WTC11 (cell line): Measurements from ENCODE around the gene RPH3AL. TPM values are rescaled to one million over a fixed set of nuclear protein-coding genes. Genes with fewer than 3 reads are reported as not detected.

Experiments
- ATAC-seq: fragments of 200-7000 bp; cut with Tn5 transposase; 2 replicates; pipeline ENCODE4 v1.10.0; 2021; ENCODE audit warnings: mild to moderate bottlenecking, moderate library complexity
- CTCF ChIA-PET: fragments of 300-600 bp; sonication (Branson Sonifier 250); formaldehyde crosslinking; loops from one replicate; lab custom pipeline; 2021; ENCODE audit warnings: antibody characterized with exemption; lab: Charles Lee
- POLR2A ChIA-PET: fragments of 350-600 bp; sonication (Branson Sonifier 250); formaldehyde crosslinking; loops from one replicate; lab custom pipeline; 2021; ENCODE audit warnings: antibody characterized with exemption; lab: Charles Lee
- DNase-seq: peaks from one replicate; pipeline ENCODE4 v3.0.0; 2021; ENCODE audit warnings: low spot score
- H3K27ac Mint-ChIP-seq: 2 replicates; pipeline ENCODE4 v1.8.0; 2021; ENCODE audit warnings: mixed read lengths
- H3K27me3 Mint-ChIP-seq: 2 replicates; pipeline ENCODE4 v1.8.0; 2021; ENCODE audit warnings: low read depth, mild to moderate bottlenecking, moderate library complexity, mixed read lengths
- H3K36me3 Mint-ChIP-seq: 2 replicates; pipeline ENCODE4 v1.8.0; 2021; ENCODE audit warnings: mixed read lengths
- H3K4me1 Mint-ChIP-seq: 2 replicates; pipeline ENCODE4 v1.8.0; 2022; ENCODE audit warnings: mixed read lengths
- H3K4me3 Mint-ChIP-seq: 2 replicates; pipeline ENCODE4 v1.8.0; 2021; ENCODE audit warnings: mild to moderate bottlenecking, moderate library complexity, mixed read lengths
- H3K9me3 Mint-ChIP-seq: 2 replicates; pipeline ENCODE4 v1.8.0; 2021; ENCODE audit warnings: mixed read lengths
- ATF6 ChIP-seq: sonication (generic); formaldehyde crosslinking; IDR thresholded peaks from 2 replicates; pipeline ENCODE4 v1.8.1; 2023; ENCODE audit warnings: mild to moderate bottlenecking, missing genetic modification reagents
- E2F5 ChIP-seq: sonication (generic); formaldehyde crosslinking; IDR thresholded peaks from 2 replicates; pipeline ENCODE4 v1.8.1; 2022; ENCODE audit warnings: mild to moderate bottlenecking, moderate library complexity, missing genetic modification reagents
- SMAD3 ChIP-seq: sonication (generic); formaldehyde crosslinking; IDR thresholded peaks from 2 replicates; pipeline ENCODE4 v1.8.0; 2022; ENCODE audit warnings: missing genetic modification reagents, mild to moderate bottlenecking, borderline replicate concordance
- TEAD4 ChIP-seq: sonication (generic); formaldehyde crosslinking; IDR thresholded peaks from 2 replicates; pipeline ENCODE4 v1.8.0; 2022; ENCODE audit warnings: mild to moderate bottlenecking, missing genetic modification reagents
- ZBTB43 ChIP-seq: sonication (generic); formaldehyde crosslinking; IDR thresholded peaks from 2 replicates; pipeline ENCODE4 v1.8.1; 2023; ENCODE audit warnings: mild to moderate bottlenecking, missing genetic modification reagents
- ZNF317 ChIP-seq: sonication (generic); formaldehyde crosslinking; IDR thresholded peaks from 2 replicates; pipeline ENCODE4 v1.8.1; 2023; ENCODE audit warnings: low read depth, mild to moderate bottlenecking, moderate library complexity, missing genetic modification reagents, borderline replicate concordance
- ZNF396 ChIP-seq: fragments of 250-450 bp; sonication (Bioruptor Pico); IDR thresholded peaks from 2 replicates; pipeline ENCODE4 v1.8.0; 2021; ENCODE audit warnings: mild to moderate bottlenecking, moderate library complexity, borderline replicate concordance
- ZNF425 ChIP-seq: fragments of 250-450 bp; sonication (Bioruptor Pico); conservative IDR thresholded peaks from 2 replicates; pipeline ENCODE4 v1.9.0; 2021; ENCODE audit warnings: mild to moderate bottlenecking
- total RNA-seq: library from RNA; stranded (reverse); gene quantifications from 3 replicates; pipeline ENCODE4 v1.2.3, GENCODE V29; 2021
- TF ChIP-seq, protein P1 (sequence below): sonication (generic); formaldehyde crosslinking; IDR thresholded peaks from 2 replicates; pipeline ENCODE4 v1.8.1; 2023; ENCODE audit warnings: mild to moderate bottlenecking, moderate library complexity, missing genetic modification reagents
- TF ChIP-seq, protein P2 (sequence below): sonication (generic); formaldehyde crosslinking; IDR thresholded peaks from 2 replicates; pipeline ENCODE4 v1.8.1; 2022; ENCODE audit warnings: missing genetic modification reagents, borderline replicate concordance

The RPH3AL gene
- total RNA-seq, 1 experiment from 2014 or later: 2.0 TPM

- H3K27me3 Mint-ChIP-seq: peaks cover 29% of the 10 kb centered on the region
Observed at GRCh38 chr17:390025-390424, 37.4 kb upstream of the RPH3AL start.

More at GRCh38 chr17:390025-390424, 37.4 kb upstream of the RPH3AL start:
- no peak overlapping the region for H3K27ac Mint-ChIP-seq
- TF ChIP-seq ZNF317 (CRISPR knock-in tag) (no peak), ATF6 (CRISPR knock-in tag) (no peak), E2F5 (CRISPR knock-in tag) (no peak), ZNF396 (CRISPR knock-in tag) (no peak), SMAD3 (CRISPR knock-in tag) (no peak), ZBTB43 (no peak), ZNF425 (CRISPR knock-in tag) (no peak), TEAD4 (CRISPR knock-in tag) (no peak)
- TF ChIP-seq, protein P1, sequence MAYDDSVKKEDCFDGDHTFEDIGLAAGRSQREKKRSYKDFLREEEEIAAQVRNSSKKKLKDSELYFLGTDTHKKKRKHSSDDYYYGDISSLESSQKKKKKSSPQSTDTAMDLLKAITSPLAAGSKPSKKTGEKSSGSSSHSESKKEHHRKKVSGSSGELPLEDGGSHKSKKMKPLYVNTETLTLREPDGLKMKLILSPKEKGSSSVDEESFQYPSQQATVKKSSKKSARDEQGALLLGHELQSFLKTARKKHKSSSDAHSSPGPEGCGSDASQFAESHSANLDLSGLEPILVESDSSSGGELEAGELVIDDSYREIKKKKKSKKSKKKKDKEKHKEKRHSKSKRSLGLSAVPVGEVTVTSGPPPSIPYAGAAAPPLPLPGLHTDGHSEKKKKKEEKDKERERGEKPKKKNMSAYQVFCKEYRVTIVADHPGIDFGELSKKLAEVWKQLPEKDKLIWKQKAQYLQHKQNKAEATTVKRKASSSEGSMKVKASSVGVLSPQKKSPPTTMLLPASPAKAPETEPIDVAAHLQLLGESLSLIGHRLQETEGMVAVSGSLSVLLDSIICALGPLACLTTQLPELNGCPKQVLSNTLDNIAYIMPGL (CRISPR knock-in tag): no peak
- TF ChIP-seq, protein P2, sequence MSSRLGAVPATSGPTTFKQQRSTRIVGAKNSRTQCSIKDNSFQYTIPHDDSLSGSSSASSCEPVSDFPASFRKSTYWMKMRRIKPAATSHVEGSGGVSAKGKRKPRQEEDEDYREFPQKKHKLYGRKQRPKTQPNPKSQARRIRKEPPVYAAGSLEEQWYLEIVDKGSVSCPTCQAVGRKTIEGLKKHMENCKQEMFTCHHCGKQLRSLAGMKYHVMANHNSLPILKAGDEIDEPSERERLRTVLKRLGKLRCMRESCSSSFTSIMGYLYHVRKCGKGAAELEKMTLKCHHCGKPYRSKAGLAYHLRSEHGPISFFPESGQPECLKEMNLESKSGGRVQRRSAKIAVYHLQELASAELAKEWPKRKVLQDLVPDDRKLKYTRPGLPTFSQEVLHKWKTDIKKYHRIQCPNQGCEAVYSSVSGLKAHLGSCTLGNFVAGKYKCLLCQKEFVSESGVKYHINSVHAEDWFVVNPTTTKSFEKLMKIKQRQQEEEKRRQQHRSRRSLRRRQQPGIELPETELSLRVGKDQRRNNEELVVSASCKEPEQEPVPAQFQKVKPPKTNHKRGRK (CRISPR knock-in tag): no peak
- TF ChIP-seq, all 79 proteins: peak for 0
- ATAC-seq: no peak
- H3K9me3 Mint-ChIP-seq: peaks cover 7% of the 10 kb centered on the region; the same call in 1 of the 2 replicates
- no peak overlapping the region for H3K4me3 Mint-ChIP-seq
- H3K36me3 Mint-ChIP-seq: no peaks in the 10 kb centered on the region
- POLR2A ChIA-PET: no interaction called here
- no peak for DNase-seq
- CTCF ChIA-PET: no interaction called here
- H3K4me1 Mint-ChIP-seq: peaks cover 7% of the 10 kb centered on the region
